PC-3 (cell line): ENCODE results near the gene TTLL9.

Source experiments
- CTCF ChIP-seq: fragments of 300-600 bp; sonication (generic); conservative IDR thresholded peaks from 2 replicates; pipeline ENCODE4 v1.5.1; 2017; ENCODE audit warnings: antibody characterized with exemption, low read depth, mild to moderate bottlenecking, low read length
- EZH2 ChIP-seq: fragments of 300-600 bp; sonication (generic); IDR thresholded peaks from one replicate; pipeline ENCODE4 v1.6.1; 2017; ENCODE audit warnings: antibody characterized with exemption, mild to moderate bottlenecking, low read length; ENCODE audit not compliant: unreplicated experiment
- EZH2phosphoT487 ChIP-seq: fragments of 300-600 bp; sonication (generic); IDR thresholded peaks from 2 replicates; pipeline ENCODE4 v1.6.1; 2018; ENCODE audit warnings: mild to moderate bottlenecking, antibody characterized with exemption, low read length, borderline replicate concordance

DNA sequence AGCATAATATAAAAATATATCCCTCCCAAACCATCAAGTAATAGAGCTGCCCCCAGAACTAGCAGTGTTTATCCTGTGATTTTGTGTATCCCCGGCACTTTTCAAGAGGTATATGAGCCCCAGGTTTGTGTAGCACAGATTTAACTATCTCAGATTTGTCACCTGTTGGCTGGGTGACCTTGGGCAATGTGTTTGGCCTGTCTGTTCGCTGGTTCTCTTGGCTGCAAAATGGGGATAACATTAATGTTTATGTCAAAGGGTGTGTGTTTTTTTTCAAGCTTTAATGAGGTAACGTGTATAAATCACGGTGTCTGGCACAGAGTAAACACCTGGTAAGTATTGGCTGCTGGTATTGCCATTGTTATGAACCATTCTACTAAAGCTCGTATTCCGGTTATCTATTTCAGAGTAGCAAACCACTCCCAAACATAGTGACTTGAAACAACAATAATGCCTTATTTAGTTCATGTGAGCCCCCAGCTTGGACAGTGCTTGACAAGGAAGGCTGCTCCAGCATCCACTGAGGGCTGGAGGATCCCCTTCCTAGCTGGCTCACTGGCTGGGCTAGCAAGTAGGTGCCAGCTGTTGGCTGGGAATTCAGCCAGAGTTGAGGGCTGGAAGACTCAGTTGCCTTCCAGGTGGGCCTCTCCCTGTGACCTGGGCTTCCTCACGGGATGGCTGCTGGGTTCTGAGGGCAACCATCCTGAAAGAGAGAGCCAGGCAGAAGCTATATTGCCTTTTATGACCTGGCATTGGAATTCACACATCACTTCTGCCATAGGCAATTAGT is 45.3 kb downstream of the TTLL9 start:
- TF ChIP-seq CTCF (no peak), EZH2phosphoT487 (no peak), EZH2 (no peak)
